Hepatocyte (in vitro differentiated cells): Measurements from ENCODE around the gene SLAMF8. TPM values are rescaled to one million over a fixed set of nuclear protein-coding genes. Genes with fewer than 3 reads are reported as not detected.
A peak's percentile ranks its signal among the peaks of the same experiment; 100 is the strongest.

Experiments
- DNase-seq: peaks from one replicate; pipeline ENCODE4 v3.0.0-alpha.2; 2016; ENCODE audit warnings: low spot score
- H2AFZ ChIP-seq: fragments of 200-600 bp; sonication (generic); 2 replicates; pipeline ENCODE4 v1.6.0; 2016; ENCODE audit warnings: antibody characterized with exemption, mild to moderate bottlenecking
- H3K27ac ChIP-seq: fragments of 200-600 bp; sonication (generic); 2 replicates; pipeline ENCODE4 v1.5.1; 2016; ENCODE audit warnings: mild to moderate bottlenecking
- H3K27me3 ChIP-seq: fragments of 200-600 bp; sonication (generic); 2 replicates; pipeline ENCODE4 v1.6.1; 2016
- H3K36me3 ChIP-seq: fragments of 200-600 bp; sonication (generic); replicated peaks from 2 replicates; pipeline ENCODE4 v1.5.1; 2016; ENCODE audit warnings: low read depth; ENCODE audit not compliant: insufficient read depth
- H3K4me1 ChIP-seq: fragments of 200-600 bp; sonication (generic); 2 replicates; pipeline ENCODE4 v1.5.1; 2016; ENCODE audit warnings: mild to moderate bottlenecking, moderate library complexity; ENCODE audit not compliant: insufficient read depth
- H3K4me2 ChIP-seq: fragments of 200-600 bp; sonication (generic); 2 replicates; pipeline ENCODE4 v1.6.0; 2016
- H3K4me3 ChIP-seq: fragments of 200-600 bp; sonication (generic); 2 replicates; pipeline ENCODE4 v1.5.1; 2016; ENCODE audit warnings: mild to moderate bottlenecking
- H3K79me2 ChIP-seq: fragments of 200-600 bp; sonication (generic); 2 replicates; pipeline ENCODE4 v1.6.0; 2017; ENCODE audit warnings: mild to moderate bottlenecking
- H3K9me2 ChIP-seq: fragments of 200-600 bp; sonication (generic); replicated peaks from 2 replicates; pipeline ENCODE4 v1.6.0; 2017; ENCODE audit warnings: mild to moderate bottlenecking; ENCODE audit not compliant: insufficient read depth
- H3K9me3 ChIP-seq: fragments of 200-600 bp; sonication (generic); 2 replicates; pipeline ENCODE4 v1.5.1; 2016; ENCODE audit warnings: low read depth, mild to moderate bottlenecking
- H4K20me1 ChIP-seq: fragments of 200-600 bp; sonication (generic); 2 replicates; pipeline ENCODE4 v1.6.0; 2016; ENCODE audit warnings: mild to moderate bottlenecking; ENCODE audit not compliant: insufficient read depth, poor library complexity, severe bottlenecking
- CTCF ChIP-seq: fragments of 200-600 bp; sonication (generic); IDR thresholded peaks from 2 replicates; pipeline ENCODE4 v1.5.1; 2016; ENCODE audit warnings: antibody characterized with exemption, mild to moderate bottlenecking; ENCODE audit not compliant: poor library complexity
- EZH2 ChIP-seq: fragments of 200-600 bp; sonication (generic); IDR thresholded peaks from 2 replicates; pipeline ENCODE4 v1.6.1; 2016; ENCODE audit warnings: antibody characterized with exemption, mild to moderate bottlenecking, borderline replicate concordance
- EZH2phosphoT487 ChIP-seq: fragments of 200-600 bp; sonication (generic); IDR thresholded peaks from one replicate; pipeline ENCODE4 v1.6.1; 2018; ENCODE audit warnings: antibody characterized with exemption, mild to moderate bottlenecking, low read depth, moderate library complexity; ENCODE audit not compliant: unreplicated experiment, severe bottlenecking
- WGBS: methylation state at CpG from one replicate; pipeline ENCODE4 v1.1.6; 2016; ENCODE audit warnings: low lambda C conversion rate; ENCODE audit errors: missing lambda C conversion rate; 5-methylcytosine and 5-hydroxymethylcytosine counted together
- polyA plus RNA-seq: library from polyadenylated mRNA; unstranded; fragments of >200 nt; fragmentation: Nextera tagmentation; extraction: Ambion mirVana; gene quantifications from 2 replicates; pipeline ENCODE4 v1.2.1, GENCODE V29; 2016
- total RNA-seq: library from RNA; depleted of rRNA; stranded (reverse); fragments of >200 nt; gene quantifications from 2 replicates; pipeline ENCODE4 v1.2.3, GENCODE V29; 2014

SLAMF8 gene
- total and polyA plus RNA-seq, 2 experiments from 2014 or later, result 0.57 to 0.74 TPM

- Histone ChIP-seq H3K27ac (peak within 1 kb of the TSS; percentile 34), H3K9me3 (no peaks in the 10 kb centered on the region), H3K4me2 (peak within 1 kb of the TSS; percentile 80), H4K20me1 (no peaks in the 10 kb centered on the region), H3K79me2 (no peaks in the 10 kb centered on the region), H2AFZ (peak within 1 kb of the TSS; percentile 54), H3K4me3 (peak within 1 kb of the TSS; percentile 35), H3K36me3 (no peaks in the 10 kb centered on the region), H3K4me1 (no peaks in the 10 kb centered on the region), H3K27me3 (no peaks in the 10 kb centered on the region), H3K9me2 (no peaks in the 10 kb centered on the region)
- peak; percentile 80 for TF ChIP-seq CTCF
- TF ChIP-seq EZH2, result no peak
- TF ChIP-seq EZH2phosphoT487, result no peak
- WGBS, result 19% methylated on average over 57 of the region's 88 CpGs
- DNase-seq, result peak; percentile 97
Measured at GRCh38 chr1:159780583-159781582, 45.8 kb upstream of the SLAMF8 start, which contains the start of gene DUSP23. DUSP23 (plus strand) TSS chr1:159780962; CDS start chr1:159781101, 139 bp downstream.

- Histone ChIP-seq H3K4me2 (peak overlapping the region; percentile 80), H3K79me2 (no peaks in the 10 kb centered on the region), H2AFZ (no peak overlapping the region), H4K20me1 (no peaks in the 10 kb centered on the region), H3K27me3 (no peaks in the 10 kb centered on the region), H3K9me3 (no peaks in the 10 kb centered on the region), H3K4me3 (no peak overlapping the region), H3K27ac (no peak overlapping the region), H3K36me3 (no peaks in the 10 kb centered on the region), H3K9me2 (no peaks in the 10 kb centered on the region), H3K4me1 (no peaks in the 10 kb centered on the region)
- no peak for TF ChIP-seq EZH2
- no peak for TF ChIP-seq CTCF
- TF ChIP-seq EZH2phosphoT487, result no peak
- 95% methylated on average over 12 of the region's 12 CpGs for WGBS
- no peak for DNase-seq
Measured at GRCh38 chr1:159781992-159782391, 44.7 kb upstream of the SLAMF8 start.

- H3K9me2 ChIP-seq, result no peaks in the 10 kb centered on the region
- WGBS, result 75% methylated on average over 1 of the region's 1 CpG
- H2AFZ ChIP-seq, result no peak overlapping the region
- no peaks in the 10 kb centered on the region for H3K79me2 ChIP-seq
- H4K20me1 ChIP-seq, result no peaks in the 10 kb centered on the region
- H3K4me2 ChIP-seq, result no peak overlapping the region
- no peaks in the 10 kb centered on the region for H3K4me1 ChIP-seq
- no peak overlapping the region for H3K4me3 ChIP-seq
- no peaks in the 10 kb centered on the region for H3K27me3 ChIP-seq
- H3K36me3 ChIP-seq, result no peaks in the 10 kb centered on the region
- no peak for TF ChIP-seq CTCF
- TF ChIP-seq EZH2phosphoT487, result no peak
- no peak for TF ChIP-seq EZH2
- DNase-seq, result no peak
- no peaks in the 10 kb centered on the region for H3K9me3 ChIP-seq
- no peak overlapping the region for H3K27ac ChIP-seq
Measured at GRCh38 chr1:159783724-159784123, 42.9 kb upstream of the SLAMF8 start.
